ENCODE data around the gene KCNE1.
"Not testable (repeated sequence)": the region's sequence is repeated elsewhere in the genome, so short reads cannot be mapped to it uniquely, and the experiment has no call there.

KCNE1 gene

DNA sequence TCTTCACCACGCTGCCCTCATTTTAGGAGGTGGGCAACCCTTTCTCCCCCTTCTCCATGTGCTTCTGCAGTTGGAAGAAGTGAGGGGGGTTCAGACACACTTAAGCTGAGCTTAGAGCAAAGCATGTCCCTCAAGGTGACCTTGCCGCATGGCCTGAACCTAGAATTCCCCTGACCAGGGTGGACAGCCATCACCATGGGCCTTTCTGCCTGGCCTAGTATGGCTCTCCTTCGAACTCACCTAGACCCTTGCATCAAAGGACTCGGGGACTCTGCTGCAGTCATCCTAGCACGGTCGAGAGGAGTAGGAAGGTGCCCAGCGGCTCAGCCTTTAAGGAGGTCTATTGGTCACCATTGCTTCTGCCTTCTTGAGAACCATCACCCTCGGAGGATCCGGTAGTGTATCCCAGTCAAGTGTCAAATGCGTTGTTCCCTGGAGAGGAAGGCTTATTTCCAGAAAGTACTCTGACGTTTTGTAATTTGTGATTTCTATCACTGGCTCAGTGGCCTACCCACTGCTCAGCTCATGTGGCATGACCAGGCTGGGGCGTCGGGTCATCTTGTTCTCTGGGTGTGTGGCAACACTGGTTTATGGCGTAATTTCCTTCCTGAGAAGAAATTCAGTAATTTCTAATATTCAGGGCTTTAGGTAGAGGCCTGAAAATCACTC lies at the start of gene KCNE1:
Gene KCNE1, minus strand, starts transcription at position 424 of the 669 bp plus-strand sequence. CDS start 62,576 bp downstream, outside the sequence.
- DNase-seq (ENCODE audit: low read depth in 2 of 2) = no peak

DNA sequence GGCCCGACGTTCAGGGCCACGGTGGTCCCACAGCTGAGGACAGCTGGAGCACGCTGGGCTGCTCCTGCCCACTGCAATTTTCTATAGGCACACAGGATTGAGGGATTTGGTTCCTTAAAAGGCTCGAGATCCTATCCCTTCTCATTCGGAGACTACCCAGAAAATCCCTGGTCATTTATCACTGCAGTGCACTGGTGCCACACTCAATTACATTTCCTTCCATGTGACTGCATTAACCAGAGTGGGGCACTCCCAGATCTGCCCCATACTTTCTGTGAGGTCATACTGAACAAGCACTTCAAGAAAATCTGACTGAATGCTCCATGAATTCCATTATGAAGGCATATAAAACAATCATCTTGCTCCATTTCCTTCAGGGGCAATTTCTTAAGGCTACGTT lies 49.8 kb upstream of the KCNE1 start:
- DNase-seq (ENCODE audit: low read depth in 2 of 2) = no peak

DNA sequence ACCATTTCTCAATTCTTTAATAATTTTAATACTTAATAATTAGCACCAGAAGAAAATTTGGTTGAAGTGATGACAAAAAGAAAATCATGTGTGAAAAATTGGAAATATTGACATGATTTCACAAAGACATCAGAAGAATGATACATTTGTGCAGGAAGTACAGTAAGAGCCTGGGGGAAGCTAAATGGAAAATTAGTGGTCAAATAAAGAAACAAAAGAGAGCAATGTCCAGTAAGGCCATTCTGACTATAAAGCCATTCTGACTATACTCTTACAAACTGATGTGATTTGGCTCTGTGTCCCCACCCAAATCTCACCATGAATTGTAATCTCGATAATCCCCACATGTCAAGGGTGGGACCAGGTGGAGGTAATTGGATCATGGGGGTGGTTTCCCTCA lies 48.6 kb upstream of the KCNE1 start:
- no peak for DNase-seq (ENCODE audit: low read depth in 2 of 2)

DNA sequence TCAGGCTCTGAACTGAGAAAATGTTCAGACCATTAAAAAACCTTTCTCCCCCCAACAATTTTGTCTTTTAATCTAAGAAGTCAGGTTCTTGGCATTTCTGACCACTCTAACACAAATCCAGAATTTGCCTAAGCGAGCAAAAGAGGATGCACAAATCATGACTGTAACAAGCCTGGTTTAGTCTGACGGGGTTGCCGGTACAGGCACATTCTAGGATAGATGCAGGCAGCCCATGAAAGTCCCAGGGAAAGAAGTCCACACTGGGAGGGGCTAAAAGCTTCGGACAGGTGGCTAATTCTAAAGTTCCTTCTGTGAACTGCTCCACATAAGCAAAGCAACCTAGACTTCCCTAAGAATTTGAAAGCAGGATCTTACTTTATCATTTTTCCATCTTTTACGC lies 48.0 kb upstream of the KCNE1 start:
- DNase-seq (ENCODE audit: low read depth in 2 of 2) = no peak

DNA sequence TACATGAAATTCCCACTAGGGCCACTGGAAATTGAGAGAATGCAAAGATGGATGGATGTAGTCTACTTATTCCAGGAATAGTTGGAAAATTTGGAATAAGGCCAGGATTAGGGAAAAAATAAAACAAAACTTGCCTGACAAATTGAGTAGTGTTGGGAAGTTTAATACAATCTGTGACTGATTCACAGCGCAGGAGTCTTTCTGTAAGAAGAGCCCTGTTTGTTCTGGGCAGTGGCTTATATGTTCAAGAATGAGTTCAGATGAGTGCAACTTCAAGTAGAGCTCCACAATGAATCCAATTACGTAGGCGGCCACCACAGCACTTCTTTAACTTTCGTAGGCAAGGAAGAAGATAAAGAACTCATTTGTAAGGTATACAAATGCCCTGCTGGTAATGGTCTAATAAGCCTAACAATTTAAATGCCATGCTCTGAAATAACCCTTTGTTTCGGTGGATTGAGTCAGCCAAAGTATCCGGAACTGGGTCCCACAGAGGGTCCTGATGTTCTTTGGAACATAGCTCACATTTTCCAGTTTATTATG lies 47.1 kb upstream of the KCNE1 start:
- no peak for DNase-seq (ENCODE audit: low read depth in 2 of 2)

DNA sequence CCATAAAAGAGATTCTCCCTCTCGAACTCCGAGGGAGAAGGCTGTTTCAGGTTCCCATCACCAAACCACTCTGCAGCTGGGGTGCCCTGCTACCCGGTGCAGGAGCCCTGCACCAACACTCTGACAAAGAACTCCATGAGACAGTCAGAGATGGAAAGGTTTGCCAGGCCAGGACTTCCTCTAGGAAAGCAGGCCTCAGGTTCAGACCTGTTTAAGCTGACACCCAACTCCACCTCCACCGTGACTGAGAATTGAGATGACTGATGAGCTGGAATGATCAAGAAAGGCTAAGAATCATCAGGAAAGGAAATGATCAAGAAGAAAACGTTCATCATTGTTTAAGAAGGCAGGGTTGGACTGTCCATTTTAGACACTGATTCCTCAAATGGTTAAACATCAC lies 46.2 kb upstream of the KCNE1 start:
- no peak for DNase-seq (ENCODE audit: low read depth in 2 of 2)

DNA sequence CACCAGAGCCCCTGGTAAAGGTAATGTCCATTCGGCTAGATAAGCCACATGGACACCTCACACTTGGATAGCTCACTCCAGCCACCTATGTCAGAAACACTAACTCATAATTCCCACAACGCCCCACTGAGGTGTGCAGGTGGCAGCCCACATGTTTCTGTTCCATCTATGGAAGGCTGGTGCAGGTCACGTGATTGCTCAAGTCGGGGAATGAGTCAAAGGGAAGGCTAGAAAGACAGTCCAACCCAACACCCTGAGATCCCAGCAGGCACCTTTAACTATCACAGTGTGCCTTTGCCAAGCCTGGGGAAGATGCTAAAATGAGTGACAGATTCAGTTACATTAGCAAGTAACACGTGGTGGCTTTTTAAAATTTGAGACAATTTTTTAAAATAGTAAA lies 45.3 kb upstream of the KCNE1 start:
- DNase-seq (ENCODE audit: low read depth in 2 of 2) = no peak

DNA sequence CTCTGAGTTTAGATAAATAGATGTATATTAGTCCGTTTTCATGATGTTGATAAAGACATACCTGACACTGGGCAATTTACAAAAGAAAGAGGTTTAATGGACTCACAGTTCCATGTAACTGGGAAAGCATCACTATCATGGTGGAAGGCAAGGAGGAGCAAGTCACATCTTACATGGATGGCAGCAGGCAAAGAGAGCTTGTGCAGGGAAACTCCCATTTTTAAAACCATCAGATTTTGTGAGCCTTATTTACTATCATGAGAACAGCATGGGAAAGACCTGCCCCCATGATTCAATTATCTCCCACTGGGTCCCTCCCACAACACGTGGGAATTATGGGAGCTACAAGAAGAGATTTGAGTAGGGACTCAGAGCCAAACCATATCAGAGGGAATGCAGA lies 42.7 kb upstream of the KCNE1 start:
- DNase-seq (ENCODE audit: low read depth in 2 of 2) = not testable (repeated sequence)

DNA sequence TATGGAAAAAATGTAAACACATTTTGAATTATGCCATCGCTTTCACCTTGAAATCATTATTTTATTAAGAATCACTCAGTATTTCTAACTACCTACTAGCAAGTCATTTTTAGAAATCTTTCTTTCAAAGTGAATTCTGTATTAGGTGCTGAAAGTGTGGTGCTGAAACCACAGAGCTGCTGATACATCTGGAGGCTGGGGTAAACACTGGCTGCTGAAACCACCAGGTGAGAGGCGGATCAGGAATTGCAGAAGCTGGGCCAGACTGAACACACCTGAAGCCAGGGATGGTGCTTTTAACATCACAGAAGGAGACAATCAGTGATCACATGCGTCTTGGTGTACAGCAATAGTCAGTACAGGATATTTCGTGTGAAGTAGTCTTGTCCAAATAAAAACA lies 42.2 kb upstream of the KCNE1 start:
- DNase-seq (ENCODE audit: low read depth in 2 of 2) = no peak

DNA sequence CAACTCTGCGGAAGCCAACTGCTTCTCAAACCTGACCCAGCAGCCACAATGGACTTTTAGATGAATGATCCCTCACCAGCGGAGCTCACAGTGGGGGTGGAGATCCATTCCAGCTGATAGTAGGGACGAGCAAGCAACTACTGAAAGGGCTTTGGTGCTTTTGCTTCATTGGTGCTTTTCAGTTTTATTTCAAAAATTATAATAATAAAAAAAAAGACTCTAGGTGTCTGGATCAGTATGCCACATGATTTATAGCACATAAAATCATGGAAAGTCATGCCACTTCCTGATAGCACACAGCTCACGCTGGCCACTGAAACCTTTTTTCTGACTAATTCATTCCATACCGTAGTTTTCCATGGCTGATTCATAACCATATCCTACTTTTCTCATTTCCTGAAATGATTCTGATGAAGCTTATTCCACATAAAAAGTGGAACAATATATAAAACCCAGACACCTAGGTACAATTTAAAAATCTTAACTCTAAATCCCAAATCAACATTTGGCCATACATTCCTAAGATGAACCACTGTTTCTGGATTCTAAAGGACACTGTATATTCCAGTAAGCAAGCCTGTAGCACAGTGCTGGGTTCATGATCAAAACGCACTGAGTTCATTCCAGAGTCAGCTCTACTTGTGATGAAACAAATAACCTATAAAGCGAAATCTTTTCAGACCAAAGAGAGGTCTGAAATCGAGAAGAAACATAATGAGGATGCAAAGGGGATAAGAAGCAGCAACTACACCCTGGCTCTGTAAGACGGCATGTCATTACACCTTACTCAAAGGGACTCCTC lies 41.3 kb upstream of the KCNE1 start:
- no peak for DNase-seq (ENCODE audit: low read depth in 2 of 2)

DNA sequence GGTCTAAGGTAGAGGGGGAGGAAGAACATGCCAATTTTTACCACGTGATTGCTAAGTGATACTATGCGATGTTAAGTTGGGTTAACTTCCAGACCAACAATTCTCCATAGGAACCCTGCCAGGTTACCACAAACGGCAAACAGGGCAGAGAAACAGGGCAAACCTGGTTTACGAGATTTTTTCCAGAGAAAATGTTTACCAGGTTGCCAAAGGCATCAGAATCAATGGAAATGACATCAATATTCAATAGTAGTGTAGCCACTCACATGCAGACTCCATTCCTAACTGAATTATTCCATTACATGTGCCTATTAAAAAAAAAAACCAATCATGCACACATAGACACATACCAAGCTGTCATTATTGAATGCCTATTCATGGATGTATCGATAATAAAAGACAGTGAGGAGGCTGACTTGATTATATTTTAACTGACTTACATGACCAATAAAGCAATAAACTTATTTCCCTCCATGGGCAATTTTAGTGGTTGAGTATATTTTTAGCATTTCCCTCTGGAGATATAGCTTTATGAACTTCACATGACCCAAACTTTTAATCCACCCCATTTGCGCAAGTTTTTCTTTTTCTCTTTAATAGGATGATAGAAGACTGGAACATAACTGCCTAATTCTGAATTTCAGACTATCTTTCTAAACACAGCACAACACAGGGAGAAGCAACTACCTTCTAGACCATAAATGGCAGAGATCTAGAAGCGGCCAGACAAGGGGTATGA lies 40.5 kb upstream of the KCNE1 start:
- DNase-seq (ENCODE audit: low read depth in 2 of 2) = no peak

DNA sequence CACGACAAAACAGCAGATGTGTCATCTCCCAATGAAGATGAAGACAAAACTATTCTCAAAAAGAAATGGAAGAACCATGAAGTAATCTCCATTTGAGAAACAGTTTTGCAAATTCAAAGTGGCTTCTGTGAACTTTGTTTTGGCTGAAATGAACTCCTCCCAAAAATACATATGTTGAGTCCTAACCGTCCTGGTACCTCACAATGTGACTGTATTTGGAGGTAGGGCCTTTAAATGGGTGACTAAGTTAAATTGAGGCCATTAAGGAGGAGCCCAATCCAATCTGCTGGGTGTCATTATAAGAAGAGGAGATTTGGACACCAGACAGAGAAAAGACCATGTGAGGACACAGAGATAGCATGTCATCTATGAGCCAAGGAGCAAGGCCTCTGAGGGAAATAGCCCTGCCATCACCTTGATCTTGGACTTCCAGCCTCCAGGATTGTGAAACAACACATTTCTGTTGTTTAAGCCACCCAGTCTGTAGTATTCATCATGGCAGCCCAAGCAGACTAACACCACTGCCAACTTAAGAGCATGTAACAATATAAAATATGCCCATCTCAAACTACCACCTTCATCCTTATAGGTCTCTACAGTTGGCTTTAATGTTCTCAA lies 38.3 kb upstream of the KCNE1 start:
- DNase-seq (ENCODE audit: low read depth in 2 of 2) = no peak

DNA sequence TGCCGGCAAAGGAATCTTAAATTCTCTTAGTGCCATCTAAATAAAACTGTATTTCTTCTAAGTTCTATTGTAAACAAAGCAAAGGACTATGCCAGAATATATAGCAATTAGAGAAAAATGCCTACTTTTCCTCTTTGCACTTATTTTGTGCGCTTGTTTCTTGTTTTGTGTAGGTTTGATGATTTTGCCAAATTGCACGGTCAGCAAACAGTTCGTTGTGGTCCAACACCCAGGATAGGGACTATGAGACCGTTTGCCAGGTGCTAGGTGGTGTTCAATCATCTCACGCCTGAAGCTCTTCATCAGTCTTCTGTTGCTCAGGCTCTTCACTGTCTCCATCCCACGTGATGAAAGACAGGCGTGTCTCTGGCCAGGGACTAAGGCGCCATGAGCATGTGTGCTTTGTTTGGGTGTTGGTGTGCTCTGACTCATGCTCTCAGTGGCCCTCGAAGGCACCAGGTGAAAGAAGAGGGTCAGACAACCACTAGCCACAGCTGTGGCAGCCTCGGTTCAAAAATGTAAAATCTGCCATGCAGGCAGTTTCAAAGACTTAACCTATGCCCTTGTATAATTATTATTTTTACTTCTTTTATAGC lies 36.9 kb upstream of the KCNE1 start:
- no peak for DNase-seq (ENCODE audit: low read depth in 2 of 2)

DNA sequence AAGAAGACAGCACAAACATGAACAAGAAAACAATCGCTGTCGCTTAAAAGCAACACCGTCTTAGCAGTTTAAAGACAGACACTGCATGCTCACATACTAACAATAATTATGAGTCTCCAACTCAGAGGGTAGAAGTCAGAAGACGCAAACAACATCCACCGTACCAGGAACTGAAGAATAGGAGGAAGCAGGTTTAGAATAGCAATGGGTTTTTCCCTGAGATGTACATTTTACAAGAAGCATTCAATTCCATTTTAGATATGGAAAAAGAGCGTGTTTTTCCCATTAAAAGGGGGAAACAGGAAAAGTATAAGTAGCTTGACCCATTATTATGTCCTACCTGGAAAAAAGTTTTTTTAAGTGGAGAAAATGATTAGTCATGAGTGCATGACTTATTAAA lies 34.5 kb upstream of the KCNE1 start:
- DNase-seq (ENCODE audit: low read depth in 2 of 2) = no peak

DNA sequence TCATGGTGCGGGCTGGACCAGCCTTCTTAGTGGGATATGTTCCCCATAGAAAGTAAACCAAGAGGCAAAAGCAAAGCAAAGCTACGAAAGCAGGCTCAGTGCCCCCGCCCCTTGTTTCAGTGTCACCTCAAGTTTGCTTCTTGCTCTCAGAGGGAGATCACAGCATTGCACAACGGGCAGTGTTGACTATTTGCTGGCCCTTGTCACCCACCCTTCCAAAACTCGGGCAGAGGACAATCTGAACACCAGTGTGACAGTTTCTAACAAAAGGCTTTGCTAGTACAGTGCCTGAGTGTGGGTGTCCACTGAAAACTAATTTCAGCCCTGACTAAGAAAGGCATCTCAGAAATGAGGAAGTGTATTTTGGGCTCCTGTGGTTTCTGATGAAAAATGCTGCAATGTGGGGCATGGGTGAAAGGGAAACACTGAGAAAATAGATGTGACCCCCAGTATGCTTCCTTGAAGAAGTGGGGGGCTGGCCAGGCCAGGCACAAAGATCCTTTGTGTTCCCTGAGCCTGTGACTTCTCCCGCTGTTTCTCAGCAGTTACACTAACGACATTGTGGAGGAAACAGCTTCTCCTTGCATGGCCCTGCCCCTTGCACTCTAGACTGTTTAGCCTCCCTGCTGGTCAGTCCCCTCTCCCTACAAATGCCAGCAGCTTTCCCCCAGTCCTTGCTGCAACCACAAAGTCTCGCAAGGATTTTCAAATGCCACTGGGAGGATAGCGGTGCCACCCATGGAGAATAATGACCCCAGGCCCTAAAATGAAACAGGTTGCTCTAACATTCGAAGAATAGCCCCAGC lies 33.3 kb upstream of the KCNE1 start:
- DNase-seq (ENCODE audit: low read depth in 2 of 2) = no peak

DNA sequence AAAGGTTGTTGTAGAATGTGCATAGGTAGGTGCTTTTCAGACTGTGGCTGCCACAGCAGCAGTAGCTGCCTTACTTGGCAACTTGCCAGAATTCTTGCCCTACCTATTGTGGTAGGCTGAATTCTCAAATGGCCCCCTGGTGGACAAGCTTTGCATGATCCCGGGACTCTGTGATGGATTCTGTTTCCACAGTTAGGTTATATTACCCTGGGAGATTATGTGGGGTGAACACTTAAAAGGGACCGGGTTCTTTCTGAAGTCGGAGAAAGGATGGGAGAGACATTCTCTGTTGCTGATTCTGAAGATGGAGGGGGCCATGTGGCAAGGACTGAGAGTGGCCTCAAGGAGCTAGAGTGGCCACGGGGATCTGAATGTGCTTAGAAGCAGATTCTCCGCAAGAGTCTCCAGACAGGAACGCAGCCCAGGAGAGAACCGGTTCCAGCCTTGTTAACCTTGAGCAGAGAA lies 32.1 kb upstream of the KCNE1 start:
- DNase-seq (ENCODE audit: low read depth in 2 of 2) = no peak

DNA sequence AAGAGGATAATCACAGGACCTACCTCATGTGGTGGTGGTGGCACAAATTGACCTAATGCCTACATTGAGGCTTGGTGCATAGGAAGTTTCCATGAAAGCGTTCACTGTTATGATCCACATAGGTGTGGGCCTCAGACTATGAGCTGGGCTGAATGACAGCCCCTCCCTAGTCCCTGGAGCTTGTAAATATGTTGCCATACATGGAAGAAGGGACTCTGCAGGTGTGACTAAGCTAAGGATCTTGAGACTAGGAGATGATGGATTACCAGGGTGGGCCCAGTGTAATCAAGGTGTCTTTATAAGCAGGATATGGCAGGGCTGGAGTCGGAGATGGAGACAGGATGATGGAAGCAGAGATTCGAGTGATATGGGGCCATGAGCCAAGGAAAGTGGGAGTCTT lies 31.0 kb upstream of the KCNE1 start:
- DNase-seq (ENCODE audit: low read depth in 2 of 2) = no peak

DNA sequence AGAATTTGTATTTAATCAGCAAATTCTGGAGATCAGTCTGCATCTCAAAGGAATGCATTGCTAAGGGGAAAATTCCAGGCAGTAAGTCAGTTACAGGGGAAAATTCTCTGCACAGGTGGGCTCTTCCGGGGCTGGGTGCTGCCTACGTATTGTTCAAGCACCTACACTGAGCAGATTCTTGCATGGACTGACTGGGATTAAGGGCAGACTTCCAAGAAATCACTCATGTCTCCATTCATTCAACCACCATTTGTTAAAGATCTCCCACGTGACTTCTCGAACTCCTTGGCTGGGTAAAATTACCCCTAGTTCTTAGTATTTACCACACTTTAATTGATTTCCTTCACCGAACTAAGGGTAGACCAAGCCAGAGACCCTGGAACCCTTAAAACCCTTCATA lies 28.2 kb upstream of the KCNE1 start:
- DNase-seq (ENCODE audit: low read depth in 2 of 2) = no peak

DNA sequence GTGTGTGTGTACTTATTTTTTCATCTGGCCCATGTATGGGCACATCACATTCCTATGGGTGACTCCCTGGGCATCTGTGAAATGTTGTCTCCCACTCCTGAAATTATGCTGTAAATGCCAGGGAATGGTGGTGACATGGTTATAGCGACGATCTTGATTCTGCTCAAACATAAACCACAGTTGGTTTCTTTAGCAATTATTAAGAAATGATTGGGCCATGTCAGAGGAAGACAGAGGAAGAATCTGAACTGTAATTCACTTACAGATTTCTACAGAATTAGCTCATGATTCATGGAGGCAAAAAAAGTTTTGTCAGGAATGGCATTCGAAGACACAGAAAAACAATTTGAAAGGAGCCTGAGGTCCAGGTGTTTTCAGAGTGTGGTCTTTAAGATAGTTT lies 25.8 kb upstream of the KCNE1 start:
- no peak for DNase-seq (ENCODE audit: low read depth in 2 of 2)

DNA sequence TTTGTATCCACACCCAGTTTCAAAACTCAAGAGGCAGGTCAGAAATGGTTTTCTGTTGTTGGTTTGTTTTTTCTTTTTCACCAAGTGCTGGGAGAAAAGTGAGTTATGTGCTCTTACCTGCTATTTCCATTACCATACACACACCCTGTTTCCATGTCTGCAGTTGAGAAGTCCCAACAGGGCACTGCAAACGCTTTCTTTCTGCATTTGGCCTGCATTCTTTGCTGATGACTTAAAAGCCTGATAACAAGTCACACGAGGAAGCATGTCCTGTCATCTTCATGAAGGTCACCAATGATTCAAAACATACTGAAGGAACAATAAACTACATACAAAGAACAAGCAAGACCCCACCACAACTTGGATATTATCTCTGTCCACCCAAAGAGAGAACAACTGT lies 24.8 kb upstream of the KCNE1 start:
- no peak for DNase-seq (ENCODE audit: low read depth in 2 of 2)

DNA sequence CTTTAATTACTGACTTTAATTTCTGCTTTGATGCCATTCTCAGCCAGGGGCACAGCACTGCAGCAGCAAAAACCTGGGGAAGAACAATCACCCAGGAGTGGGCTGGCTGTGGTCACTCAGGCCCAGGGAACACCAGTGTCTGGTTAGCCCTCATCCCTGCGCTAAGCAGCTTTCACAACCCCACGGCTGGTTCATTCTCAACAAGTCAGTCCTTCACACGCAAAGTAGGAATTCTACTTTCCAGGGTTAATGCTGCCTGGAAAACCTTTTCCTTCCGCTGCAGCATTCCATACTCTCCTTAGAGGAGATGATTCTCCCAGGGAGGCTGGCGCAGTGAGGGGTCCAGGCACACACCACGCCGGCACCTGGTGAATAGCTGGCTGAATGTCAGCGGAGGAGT lies 24.3 kb upstream of the KCNE1 start:
- no peak for DNase-seq (ENCODE audit: low read depth in 2 of 2)
